B cell (primary cell): ENCODE measurements around the gene TRMT10B. TPM values are rescaled to one million over a fixed set of nuclear protein-coding genes. Genes with fewer than 3 reads are reported as not detected.

ENCODE experiments used
- ATAC-seq: fragments of 200-7000 bp; cut with Tn5 transposase; one replicate; pipeline ENCODE4 v1.10.0; 2021; ENCODE audit warnings: low read depth, mild to moderate bottlenecking, moderate number of reproducible peaks, moderate library complexity
- CTCF ChIA-PET: fragments of 350-600 bp; sonication (Branson Sonifier 250); formaldehyde crosslinking; loops from one replicate; lab custom pipeline; 2021; ENCODE audit warnings: antibody characterized with exemption, inconsistent platforms; lab: Charles Lee
- POLR2A ChIA-PET: fragments of 350-600 bp; sonication (Branson Sonifier 250); formaldehyde crosslinking; loops from one replicate; lab custom pipeline; 2021; ENCODE audit warnings: antibody characterized with exemption; lab: Charles Lee
- DNase-seq: peaks from one replicate; pipeline ENCODE4 v3.0.0; 2013
- H2AFZ ChIP-seq: 2 replicates; pipeline ENCODE4 v1.6.1; 2012; ENCODE audit warnings: mild to moderate bottlenecking, low read depth, low read length; ENCODE audit not compliant: insufficient read depth, poor library complexity, severe bottlenecking
- H3K27ac ChIP-seq, 2 donors: 1 replicate in 1 of 2; 2 replicates in 1 of 2; pipeline ENCODE4 v1.5.1; 2012 to 2013; ENCODE audit warnings: low read length in 2 of 2, mild to moderate bottlenecking in 2 of 2, moderate library complexity in 1 of 2
- H3K27me3 ChIP-seq, 4 experiments: fragments of 200-600 bp in 1 of 4; sonication (generic) in 1 of 4; replicated peaks in 1 of 4; 1 replicate in 2 of 4; 2 replicates in 2 of 4; pipeline versions ENCODE4 v1.6.1 to v1.7.0; 2013 to 2016; ENCODE audit warnings: low read length in 3 of 4, mild to moderate bottlenecking in 2 of 4, mixed read lengths in 1 of 4, moderate library complexity in 1 of 4; ENCODE audit not compliant: insufficient read depth in 4 of 4, control insufficient read depth in 3 of 4; ENCODE audit errors: control extremely low read depth in 1 of 4
- H3K36me3 ChIP-seq, 2 experiments: replicated peaks in 1 of 2; 1 replicate in 1 of 2; 2 replicates in 1 of 2; pipeline versions ENCODE4 v1.6.1 to v1.7.1; 2013; ENCODE audit warnings: low read length in 1 of 2; ENCODE audit not compliant: insufficient read depth in 2 of 2, control insufficient read depth in 1 of 2; ENCODE audit errors: control extremely low read depth in 1 of 2, extremely low read depth in 1 of 2
- H3K4me1 ChIP-seq, 2 donors: fragments of 200-600 bp in 1 of 2; sonication (generic) in 1 of 2; 1 replicate in 1 of 2; 2 replicates in 1 of 2; pipeline versions ENCODE4 v1.5.1 to v1.6.1; 2013 to 2017; ENCODE audit warnings: low read length in 2 of 2; ENCODE audit not compliant: control insufficient read depth in 2 of 2, insufficient read depth in 2 of 2
- H3K4me2 ChIP-seq: replicated peaks from 2 replicates; pipeline ENCODE3; 2012; ENCODE audit warnings: mild to moderate bottlenecking, low read depth, low read length; ENCODE audit not compliant: poor library complexity, severe bottlenecking
- H3K4me3 ChIP-seq, 5 experiments: fragments of 200-600 bp in 1 of 5; sonication (generic) in 1 of 5; 1 replicate in 3 of 5; 2 replicates in 2 of 5; pipeline versions ENCODE4 v1.5.1 to v1.7.0; 2011 to 2016; ENCODE audit warnings: low read length in 4 of 5, mild to moderate bottlenecking in 4 of 5, low read depth in 2 of 5, control low read depth in 1 of 5, moderate library complexity in 1 of 5; ENCODE audit not compliant: insufficient read depth in 1 of 5; ENCODE audit errors: control extremely low read depth in 1 of 5, extremely low read depth in 1 of 5
- H3K79me2 ChIP-seq: fragments of 200-600 bp; sonication (generic); one replicate; pipeline ENCODE4 v1.6.0; 2016; ENCODE audit warnings: low read length; ENCODE audit not compliant: control insufficient read depth, insufficient read depth
- H3K9ac ChIP-seq: fragments of 200-600 bp; sonication (generic); 2 replicates; pipeline ENCODE4 v1.6.1; 2017; ENCODE audit warnings: mild to moderate bottlenecking, low read length, moderate library complexity
- H3K9me3 ChIP-seq, 3 donors: one replicate each; pipeline versions ENCODE4 v1.6.1 to v1.7.1; 2013; ENCODE audit warnings: low read length in 2 of 3; ENCODE audit not compliant: control insufficient read depth in 2 of 3, insufficient read depth in 1 of 3; ENCODE audit errors: control extremely low read depth in 1 of 3
- H4K20me1 ChIP-seq: 2 replicates; pipeline ENCODE4 v1.6.0; 2012; ENCODE audit warnings: mild to moderate bottlenecking, low read length; ENCODE audit not compliant: insufficient read depth, control insufficient read depth, poor library complexity, severe bottlenecking
- H3K27ac Mint-ChIP-seq: one replicate; pipeline ENCODE4 v1.8.0; 2021; ENCODE audit warnings: mixed read lengths
- H3K27me3 Mint-ChIP-seq: one replicate; pipeline ENCODE4 v1.8.0; 2021; ENCODE audit warnings: mixed read lengths
- H3K4me1 Mint-ChIP-seq: one replicate; pipeline ENCODE4 v1.8.0; 2021; ENCODE audit warnings: mixed read lengths
- H3K4me3 Mint-ChIP-seq: one replicate; pipeline ENCODE4 v1.8.0; 2021; ENCODE audit warnings: mixed read lengths
- H3K9me3 Mint-ChIP-seq: one replicate; pipeline ENCODE4 v1.8.0; 2022; ENCODE audit warnings: mixed read lengths; ENCODE audit not compliant: insufficient read depth
- EZH2 ChIP-seq: IDR thresholded peaks from 2 replicates; pipeline ENCODE4 v1.6.1; 2012; ENCODE audit warnings: borderline replicate concordance, low read depth, mild to moderate bottlenecking, moderate library complexity, low read length; ENCODE audit not compliant: insufficient read depth, poor library complexity, severe bottlenecking
- WGBS: methylation state at CpG from one replicate; pipeline ENCODE4 v1.1.5; 2013; ENCODE audit warnings: missing lambda C conversion rate; ENCODE audit not compliant: insufficient coverage; 5-methylcytosine and 5-hydroxymethylcytosine counted together
- intact Hi-C: fragments of 100-400 bp; cut with micrococcal nuclease; formaldehyde crosslinking; loops from one replicate; pipeline ENCODE4 v1.10.0; 2022
- polyA plus RNA-seq: library from polyadenylated mRNA; depleted of rRNA; stranded (reverse); fragments of >200 nt; gene quantifications from 2 replicates; pipeline ENCODE4 v1.2.3, GENCODE V29; 2012
- total RNA-seq, 2 donors: library from RNA; stranded (reverse); fragments of 120-200 nt in 1 of 2; gene quantifications; 1 replicate in 1 of 2; 2 replicates in 1 of 2; pipeline versions ENCODE4 v1.2.3 to v1.2.4, GENCODE V29; 2013 to 2022
- TF ChIP-seq, protein P1 (sequence below): fragments of 200-600 bp; IDR thresholded peaks from one replicate; pipeline ENCODE4 v1.8.0; 2022; ENCODE audit warnings: antibody characterized with exemption, mild to moderate bottlenecking

The TRMT10B gene
- total and polyA plus RNA-seq, 2 donors (not counting 1 experiment from before 2014, with no cell fraction given), result 18.1 to 27.8 TPM

DNA sequence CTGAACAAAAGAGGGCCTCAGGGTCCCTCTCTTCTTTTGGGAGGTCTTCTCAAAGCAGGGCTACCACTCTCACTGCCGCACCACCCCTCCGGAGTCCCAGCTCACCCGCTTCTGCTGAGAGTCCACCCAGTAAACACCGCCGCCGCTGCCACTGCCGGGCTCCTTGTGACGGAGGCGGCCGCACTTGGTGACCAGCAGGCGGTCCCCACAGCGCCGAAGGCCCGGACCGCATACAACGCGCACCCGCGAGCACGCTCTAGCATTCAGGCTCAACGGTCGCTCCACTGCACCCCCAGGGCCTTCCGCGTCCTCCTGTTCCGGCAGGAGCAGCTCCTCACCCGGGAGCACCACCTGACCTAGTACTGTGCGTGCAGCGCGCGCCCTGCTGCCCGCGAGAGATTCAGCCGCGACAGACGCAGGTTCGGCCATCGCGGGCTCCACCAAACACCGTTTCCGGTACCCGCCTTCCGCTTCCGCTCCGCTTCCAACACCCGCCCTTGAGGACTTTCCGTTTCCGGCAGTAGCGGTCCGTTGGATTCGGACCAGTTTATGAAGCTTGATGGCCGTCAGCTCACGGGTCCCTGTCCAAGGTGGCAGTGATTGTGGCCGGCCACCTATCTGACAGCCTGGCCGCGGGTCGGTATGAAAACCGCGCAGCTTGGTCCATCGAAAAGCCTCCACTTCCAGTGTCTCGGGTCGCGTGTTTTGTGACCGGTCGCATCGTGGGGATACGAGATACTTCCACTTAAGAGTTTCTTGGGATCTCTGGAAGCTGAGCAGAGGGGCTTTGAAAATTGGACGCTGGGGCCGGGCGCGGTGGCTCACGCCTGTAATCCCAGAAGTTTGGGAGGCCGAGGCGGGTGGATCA is 31.2 kb downstream of the TRMT10B start, which contains the start of gene EXOSC3:
TSS of gene EXOSC3 (minus strand) at position 449 of the 868 bp plus-strand sequence. CDS start at position 429, 20 bp downstream.
- intact Hi-C loops, result loop anchor here (1.0 to 10.0 kb wide), 3 partner anchors 15 to 300 kb away; partner anchors contain the start of genes DCAF10, POLR1E and TRMT10B
- Histone ChIP-seq H3K36me3 (peaks cover 3 to 38% of the 10 kb centered on the region in 2 experiments), H3K27ac (peak within 1 kb of the TSS; percentile 69 to 86), H4K20me1 (peaks cover 25% of the 10 kb centered on the region), H2AFZ (peak within 1 kb of the TSS; percentile 94), H3K9ac (peak within 1 kb of the TSS; percentile 84), H3K4me3 (peak within 1 kb of the TSS; percentile 75 to 96 (median 87)), H3K9me3 (peaks cover 0 to 5% (median 0%) of the 10 kb centered on the region in 3 donors), H3K27me3 (peaks cover 0 to 2% (median 0%) of the 10 kb centered on the region in 4 experiments), H3K4me1 (peaks cover 16 to 21% of the 10 kb centered on the region in 2 donors), H3K79me2 (peaks cover 27% of the 10 kb centered on the region), H3K4me2 (peak within 1 kb of the TSS; percentile 77)
- Mint-ChIP-seq H3K4me3 (peak within 1 kb of the TSS; percentile 98), H3K27me3 (peaks cover 9% of the 10 kb centered on the region), H3K9me3 (no peaks in the 10 kb centered on the region), H3K4me1 (peaks cover 33% of the 10 kb centered on the region), H3K27ac (peak within 1 kb of the TSS; percentile 95)
- ChIA-PET CTCF (interaction anchor here (1.0 to 1.9 kb wide), 2 partner anchors 13 to 16 kb away, joined by 5 read pairs; partner anchors contain the start of gene DCAF10), POLR2A (interaction anchor here (0.6 to 2.5 kb wide), 2 partner anchors 16 to 319 kb away, joined by 3 to 17 read pairs; partner anchors contain the start of gene DCAF10)
- ATAC-seq (peak; percentile 86), DNase-seq (peak; percentile 91)
- TF ChIP-seq, protein P1, sequence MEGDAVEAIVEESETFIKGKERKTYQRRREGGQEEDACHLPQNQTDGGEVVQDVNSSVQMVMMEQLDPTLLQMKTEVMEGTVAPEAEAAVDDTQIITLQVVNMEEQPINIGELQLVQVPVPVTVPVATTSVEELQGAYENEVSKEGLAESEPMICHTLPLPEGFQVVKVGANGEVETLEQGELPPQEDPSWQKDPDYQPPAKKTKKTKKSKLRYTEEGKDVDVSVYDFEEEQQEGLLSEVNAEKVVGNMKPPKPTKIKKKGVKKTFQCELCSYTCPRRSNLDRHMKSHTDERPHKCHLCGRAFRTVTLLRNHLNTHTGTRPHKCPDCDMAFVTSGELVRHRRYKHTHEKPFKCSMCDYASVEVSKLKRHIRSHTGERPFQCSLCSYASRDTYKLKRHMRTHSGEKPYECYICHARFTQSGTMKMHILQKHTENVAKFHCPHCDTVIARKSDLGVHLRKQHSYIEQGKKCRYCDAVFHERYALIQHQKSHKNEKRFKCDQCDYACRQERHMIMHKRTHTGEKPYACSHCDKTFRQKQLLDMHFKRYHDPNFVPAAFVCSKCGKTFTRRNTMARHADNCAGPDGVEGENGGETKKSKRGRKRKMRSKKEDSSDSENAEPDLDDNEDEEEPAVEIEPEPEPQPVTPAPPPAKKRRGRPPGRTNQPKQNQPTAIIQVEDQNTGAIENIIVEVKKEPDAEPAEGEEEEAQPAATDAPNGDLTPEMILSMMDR, result peak; percentile 26
- no peak for TF ChIP-seq EZH2
- WGBS, result 1% methylated on average over 73 of the region's 73 CpGs
